ENCODE results near the gene KRTAP12-2. TPM values are rescaled to one million over a fixed set of nuclear protein-coding genes. Genes with fewer than 3 reads are reported as not detected.
"Not testable (repeated sequence)": the region's sequence is repeated elsewhere in the genome, so short reads cannot be mapped to it uniquely, and the experiment has no call there.

The KRTAP12-2 gene
- total RNA-seq, 1 experiment from 2014 or later, result not detected

DNA sequence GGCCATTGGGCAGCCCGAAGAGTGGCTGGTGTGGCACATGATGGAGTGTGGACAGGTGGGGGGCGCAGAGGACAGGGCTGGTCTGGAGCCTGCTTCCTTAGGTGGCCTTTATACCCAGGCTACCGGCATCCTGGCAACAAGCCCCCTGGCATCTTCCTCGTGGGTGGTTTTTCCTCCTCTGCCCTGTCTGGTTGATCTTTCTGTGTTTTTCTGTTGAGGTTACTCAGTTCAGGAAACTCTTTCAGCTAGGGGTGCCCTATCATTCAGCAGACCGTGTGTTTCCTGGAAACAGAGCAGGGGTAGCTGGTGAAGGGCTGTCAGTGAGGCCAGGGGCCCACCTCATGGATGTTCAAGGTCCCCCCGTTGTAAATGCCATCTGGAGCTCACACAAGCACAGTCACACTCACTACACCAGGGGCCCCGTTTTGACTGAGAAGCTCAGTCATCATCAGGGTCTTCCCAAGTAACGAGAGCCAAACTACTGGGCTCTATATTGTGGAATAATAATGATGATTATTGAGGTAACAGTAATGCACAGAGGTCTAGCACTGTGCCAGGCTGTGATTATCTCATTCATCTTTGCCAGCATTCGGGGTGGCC lies 12.1 kb downstream of the KRTAP12-2 start, which contains the start of gene KRTAP12-4:
Gene KRTAP12-4 (minus strand): TSS at position 84 of the 600 bp plus-strand sequence. CDS start 45 bp downstream, at position 39.
- Histone ChIP-seq H3K27me3 (no peaks in the 10 kb centered on the region), H3K4me1 (no peaks in the 10 kb centered on the region), H3K36me3 (no peaks in the 10 kb centered on the region), H3K27ac (no peak within 1 kb of the TSS), H3K9me3 (replicated peaks) (peaks cover 6% of the 10 kb centered on the region; the same call in 1 of the 2 replicates), H3K4me3 (no peak within 1 kb of the TSS)
- no peak for DNase-seq

- Histone ChIP-seq H3K4me1 (peaks cover 1% of the 10 kb centered on the region; the same call in 1 of the 2 replicates), H3K27ac (no peak overlapping the region), H3K9me3 (replicated peaks) (peaks cover 6% of the 10 kb centered on the region; the same call in 1 of the 2 replicates), H3K27me3 (no peaks in the 10 kb centered on the region), H3K4me3 (no peak overlapping the region), H3K36me3 (no peaks in the 10 kb centered on the region)
- DNase-seq, result no peak
Observed at GRCh38 chr21:44653656-44654575, 12.8 kb downstream of the KRTAP12-2 start.

- no peak for DNase-seq
- Histone ChIP-seq H3K9me3 (replicated peaks) (peaks cover 6% of the 10 kb centered on the region; the same call in 1 of the 2 replicates), H3K36me3 (no peaks in the 10 kb centered on the region), H3K27ac (no peak overlapping the region), H3K4me1 (peaks cover 9% of the 10 kb centered on the region; the same call in 1 of the 2 replicates), H3K27me3 (no peaks in the 10 kb centered on the region), H3K4me3 (no peak overlapping the region)
Observed at GRCh38 chr21:44653123-44653522, 13.6 kb downstream of the KRTAP12-2 start.

DNA sequence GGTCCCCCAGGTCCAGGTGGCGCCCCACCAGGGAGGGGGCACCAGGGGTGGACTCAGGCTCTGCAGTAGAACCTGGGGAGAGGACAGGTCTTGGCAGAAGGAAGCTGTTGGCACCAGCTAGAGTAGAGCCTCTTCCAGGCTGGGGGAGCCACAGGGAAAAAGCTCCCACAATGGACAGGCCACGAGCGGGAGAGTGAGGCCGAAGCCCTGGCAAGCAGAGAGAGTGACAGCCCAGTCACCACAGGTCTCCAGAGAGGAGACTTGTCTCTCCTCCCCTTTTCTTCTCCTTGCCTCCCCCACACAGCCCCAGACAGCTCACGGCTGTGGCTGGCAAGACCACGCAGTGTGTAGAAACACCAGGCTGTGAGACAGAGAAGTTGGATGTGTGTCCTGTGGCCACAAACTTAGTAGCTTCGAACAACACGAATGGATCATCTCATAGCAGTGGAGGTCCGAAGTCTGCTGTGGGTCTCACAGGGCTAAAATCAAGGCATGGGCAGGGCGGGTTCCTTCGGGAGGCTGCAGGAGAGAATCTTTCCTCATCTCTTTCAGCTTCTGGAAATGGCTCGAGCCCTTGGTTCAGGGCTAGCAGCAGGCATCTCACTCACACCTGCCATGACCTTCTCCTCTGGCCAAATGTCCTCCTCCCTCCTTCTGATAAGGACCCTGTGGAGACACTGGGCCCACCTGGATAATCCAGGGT lies 15.6 kb downstream of the KRTAP12-2 start:
- no peaks in the 10 kb centered on the region for H3K36me3 ChIP-seq
- peaks cover 1% of the 10 kb centered on the region; the same call in 1 of the 2 replicates for H3K9me3 ChIP-seq (replicated peaks)
- H3K4me1 ChIP-seq, result peaks cover 19% of the 10 kb centered on the region
- no peak for DNase-seq
- H3K27me3 ChIP-seq, result no peaks in the 10 kb centered on the region
- no peak overlapping the region for H3K4me3 ChIP-seq
- no peak overlapping the region for H3K27ac ChIP-seq

- Histone ChIP-seq H3K27ac (no peak overlapping the region), H3K36me3 (no peaks in the 10 kb centered on the region), H3K27me3 (no peaks in the 10 kb centered on the region), H3K4me3 (no peak overlapping the region), H3K9me3 (replicated peaks) (no peaks in the 10 kb centered on the region), H3K4me1 (peaks cover 19% of the 10 kb centered on the region)
- no peak for DNase-seq
Observed at GRCh38 chr21:44650265-44650972, 16.3 kb downstream of the KRTAP12-2 start.

DNA sequence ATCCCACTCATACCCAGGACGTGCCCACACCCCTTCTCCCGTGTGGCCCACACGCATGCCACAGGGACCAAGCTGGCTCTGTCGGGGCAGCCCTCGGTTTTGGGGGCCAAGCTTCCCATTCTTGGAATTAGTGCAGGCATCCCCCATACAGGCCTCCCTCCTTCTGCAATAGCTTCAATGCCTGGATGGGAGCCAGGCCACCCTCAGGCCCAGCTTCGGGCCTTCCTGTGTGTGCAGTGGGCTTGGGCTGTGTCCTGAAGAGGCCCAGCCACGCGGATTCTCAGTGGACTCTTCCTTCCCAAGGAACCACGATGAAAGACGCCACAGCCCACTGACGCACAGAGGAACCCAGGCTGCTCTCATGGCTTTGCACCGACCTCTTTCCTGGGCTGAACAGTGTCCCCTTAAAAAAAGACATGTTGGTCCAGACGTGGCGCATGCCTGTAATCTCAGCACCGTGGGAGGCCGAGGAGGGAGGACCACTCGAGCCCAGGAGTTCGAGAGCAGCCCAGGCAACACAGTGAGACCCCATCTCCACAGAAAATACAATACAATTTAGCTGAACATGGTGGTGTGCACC lies 17.1 kb downstream of the KRTAP12-2 start:
- H3K4me3 ChIP-seq, result no peak overlapping the region
- H3K36me3 ChIP-seq, result no peaks in the 10 kb centered on the region
- DNase-seq, result no peak
- H3K4me1 ChIP-seq, result peaks cover 19% of the 10 kb centered on the region
- no peaks in the 10 kb centered on the region for H3K27me3 ChIP-seq
- H3K27ac ChIP-seq, result no peak overlapping the region
- H3K9me3 ChIP-seq (replicated peaks), result no peaks in the 10 kb centered on the region

DNA sequence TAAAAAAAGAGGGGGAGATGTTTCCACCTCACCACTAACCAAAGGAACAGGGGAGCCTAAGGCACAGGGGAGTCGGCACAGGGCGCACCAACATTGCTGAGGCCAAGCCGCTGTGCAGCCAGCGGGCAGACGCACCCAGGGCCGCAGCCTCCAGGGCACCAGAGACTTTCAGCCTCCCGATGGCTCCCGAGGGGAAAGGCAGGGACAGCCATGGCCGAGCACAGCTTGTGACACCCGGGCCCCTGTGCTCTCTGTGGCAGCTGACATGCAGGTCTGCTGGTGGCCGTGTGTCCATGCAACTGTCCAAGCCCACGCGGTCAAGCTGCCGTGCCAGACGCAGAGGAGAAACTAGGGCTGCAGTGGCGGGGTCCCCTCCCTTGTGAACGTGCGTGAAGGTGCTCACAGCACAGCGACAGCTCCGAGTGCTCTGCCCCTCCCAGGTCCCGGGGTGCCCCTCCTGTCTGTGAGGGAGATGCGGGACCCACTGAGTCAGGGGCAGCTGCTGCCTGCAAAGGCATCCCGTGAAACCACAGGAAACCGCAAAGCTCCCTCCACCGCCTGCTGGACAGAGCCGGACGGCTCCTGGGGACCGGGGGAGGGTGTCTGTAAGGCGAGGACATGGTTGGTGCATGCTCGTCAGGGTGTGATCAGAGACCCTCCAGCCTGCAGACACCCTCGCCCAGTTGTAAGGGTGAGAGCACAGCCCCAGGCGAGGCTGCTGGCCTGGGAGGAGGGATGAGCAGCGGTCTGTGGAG lies 18.0 kb downstream of the KRTAP12-2 start:
- Histone ChIP-seq H3K27ac (no peak overlapping the region), H3K9me3 (replicated peaks) (no peaks in the 10 kb centered on the region; the same call in 1 of the 2 replicates), H3K36me3 (no peaks in the 10 kb centered on the region), H3K4me1 (peaks cover 19% of the 10 kb centered on the region), H3K4me3 (no peak overlapping the region), H3K27me3 (no peaks in the 10 kb centered on the region)
- DNase-seq, result peak; percentile 41 to 42

- H3K4me1 ChIP-seq, result peaks cover 19% of the 10 kb centered on the region
- no peaks in the 10 kb centered on the region; the same call in 1 of the 2 replicates for H3K9me3 ChIP-seq (replicated peaks)
- H3K27ac ChIP-seq, result no peak overlapping the region
- no peaks in the 10 kb centered on the region for H3K27me3 ChIP-seq
- H3K36me3 ChIP-seq, result no peaks in the 10 kb centered on the region
- peak; percentile 45 to 64 for DNase-seq
- H3K4me3 ChIP-seq, result no peak overlapping the region
Observed at GRCh38 chr21:44647222-44647552, 19.5 kb downstream of the KRTAP12-2 start.

GRCh38 chr21:44646366-44647221 lies 20.1 kb downstream of the KRTAP12-2 start, which contains the start of gene KRTAP10-11:
Gene KRTAP10-11 (plus strand): TSS chr21:44646414. CDS start chr21:44646459, 45 bp downstream.
- H3K9me3 ChIP-seq (replicated peaks); H3K4me3 ChIP-seq; H3K27ac ChIP-seq; H3K36me3 ChIP-seq; DNase-seq; H3K27me3 ChIP-seq: not testable (repeated sequence)
- peaks cover 19% of the 10 kb centered on the region for H3K4me1 ChIP-seq

GRCh38 chr21:44644878-44645277 lies 21.8 kb downstream of the KRTAP12-2 start:
- no peak overlapping the region for H3K4me3 ChIP-seq
- peaks cover 19% of the 10 kb centered on the region for H3K4me1 ChIP-seq
- no peaks in the 10 kb centered on the region for H3K36me3 ChIP-seq
- DNase-seq, result no peak
- no peaks in the 10 kb centered on the region; the same call in 1 of the 2 replicates for H3K9me3 ChIP-seq (replicated peaks)
- H3K27ac ChIP-seq, result no peak overlapping the region
- no peaks in the 10 kb centered on the region for H3K27me3 ChIP-seq

DNA sequence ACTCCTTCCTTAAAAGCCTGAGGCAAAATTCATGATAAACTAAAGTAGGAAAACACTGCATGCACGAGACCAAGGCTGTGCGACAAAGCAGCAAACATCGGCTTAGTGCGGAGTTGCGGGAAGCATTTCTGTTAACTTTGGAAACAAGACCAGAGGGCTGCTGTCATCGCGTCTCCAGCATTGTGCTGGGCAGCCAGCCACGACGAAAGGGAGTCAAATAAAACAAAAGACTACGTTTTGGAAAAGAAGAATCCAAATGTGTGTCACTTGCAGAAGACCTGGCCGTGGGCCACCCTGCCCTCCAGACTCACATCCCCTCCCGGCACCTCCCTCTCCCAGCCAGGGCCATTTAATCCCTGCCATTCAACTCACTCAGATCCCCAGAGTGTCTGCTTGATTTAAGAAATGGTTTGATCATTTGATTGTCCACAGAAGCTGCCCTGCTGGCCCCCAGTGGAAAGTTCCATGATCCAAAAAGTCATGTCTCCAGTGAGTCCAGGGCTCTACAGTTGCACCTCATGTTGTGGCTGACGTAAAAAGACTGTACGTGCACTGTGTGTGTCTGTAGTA lies 22.9 kb downstream of the KRTAP12-2 start:
- H3K4me1 ChIP-seq, result peaks cover 17% of the 10 kb centered on the region
- H3K9me3 ChIP-seq (replicated peaks), result no peaks in the 10 kb centered on the region; the same call in 1 of the 2 replicates
- H3K36me3 ChIP-seq, result no peaks in the 10 kb centered on the region
- H3K4me3 ChIP-seq, result no peak overlapping the region
- no peak for DNase-seq
- no peak overlapping the region for H3K27ac ChIP-seq
- H3K27me3 ChIP-seq, result no peaks in the 10 kb centered on the region

DNA sequence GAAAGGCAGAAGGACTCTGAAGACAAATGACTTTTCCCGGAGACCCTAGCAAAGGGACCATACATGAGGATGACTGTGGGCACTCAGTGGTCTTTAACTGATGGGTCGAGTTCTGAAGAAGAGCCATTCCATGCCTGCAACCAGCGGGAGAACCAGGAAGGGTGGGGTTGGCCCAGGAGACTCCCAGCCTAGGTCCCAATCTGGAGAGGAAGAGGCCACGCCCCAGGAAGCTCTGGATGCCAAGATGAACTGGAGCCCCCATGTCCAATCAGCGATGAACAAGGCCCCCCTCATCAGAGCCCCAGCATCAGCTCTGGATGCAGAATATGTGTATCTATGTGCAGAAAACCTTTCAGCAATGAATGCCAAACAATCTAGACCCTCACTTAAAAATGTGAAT lies 26.0 kb downstream of the KRTAP12-2 start:
- Histone ChIP-seq H3K9me3 (replicated peaks) (no peaks in the 10 kb centered on the region; the same call in 1 of the 2 replicates), H3K36me3 (no peaks in the 10 kb centered on the region), H3K4me3 (no peak overlapping the region), H3K4me1 (no peaks in the 10 kb centered on the region), H3K27ac (no peak overlapping the region), H3K27me3 (no peaks in the 10 kb centered on the region)
- DNase-seq, result no peak

Data from SJCRH30 (cell line).